ENCODE results near the gene GALNT15. TPM values are rescaled to one million over a fixed set of nuclear protein-coding genes. Genes with fewer than 3 reads are reported as not detected.

The GALNT15 gene
- total RNA-seq, 1 donor from 2014 or later, result 0.40 TPM

DNA sequence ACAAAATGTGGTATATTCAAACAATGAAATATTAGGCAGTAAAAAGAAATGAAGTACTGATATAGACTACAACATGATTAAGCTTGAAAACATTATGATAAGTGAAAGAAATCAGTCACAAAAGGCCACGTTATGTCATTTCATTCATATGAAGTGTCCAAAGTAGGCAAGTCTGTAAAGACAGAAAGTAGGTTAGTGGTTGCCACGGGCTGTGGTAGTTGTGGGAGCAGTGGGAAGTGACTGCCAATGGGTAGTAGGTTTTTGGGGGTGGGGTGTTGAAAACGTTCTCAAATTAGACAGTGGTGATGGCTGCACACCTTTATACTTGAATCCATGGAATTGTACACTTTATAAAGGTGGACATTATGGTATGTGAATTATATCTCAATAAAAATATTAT lies 12.1 kb downstream of the GALNT15 start:
- Mint-ChIP-seq H3K27ac (ENCODE audit: unreplicated experiment) (no peak overlapping the region), H3K27me3 (ENCODE audit: low read depth) (no peaks in the 10 kb centered on the region), H3K9me3 (ENCODE audit: low read depth) (no peaks in the 10 kb centered on the region), H3K4me1 (ENCODE audit: low read depth) (peaks cover 8% of the 10 kb centered on the region), H3K36me3 (ENCODE audit: low read depth) (no peaks in the 10 kb centered on the region), H3K4me3 (ENCODE audit: unreplicated experiment) (no peak overlapping the region)
- no peak for DNase-seq (ENCODE audit: low spot score)
- TF ChIP-seq, protein P1, sequence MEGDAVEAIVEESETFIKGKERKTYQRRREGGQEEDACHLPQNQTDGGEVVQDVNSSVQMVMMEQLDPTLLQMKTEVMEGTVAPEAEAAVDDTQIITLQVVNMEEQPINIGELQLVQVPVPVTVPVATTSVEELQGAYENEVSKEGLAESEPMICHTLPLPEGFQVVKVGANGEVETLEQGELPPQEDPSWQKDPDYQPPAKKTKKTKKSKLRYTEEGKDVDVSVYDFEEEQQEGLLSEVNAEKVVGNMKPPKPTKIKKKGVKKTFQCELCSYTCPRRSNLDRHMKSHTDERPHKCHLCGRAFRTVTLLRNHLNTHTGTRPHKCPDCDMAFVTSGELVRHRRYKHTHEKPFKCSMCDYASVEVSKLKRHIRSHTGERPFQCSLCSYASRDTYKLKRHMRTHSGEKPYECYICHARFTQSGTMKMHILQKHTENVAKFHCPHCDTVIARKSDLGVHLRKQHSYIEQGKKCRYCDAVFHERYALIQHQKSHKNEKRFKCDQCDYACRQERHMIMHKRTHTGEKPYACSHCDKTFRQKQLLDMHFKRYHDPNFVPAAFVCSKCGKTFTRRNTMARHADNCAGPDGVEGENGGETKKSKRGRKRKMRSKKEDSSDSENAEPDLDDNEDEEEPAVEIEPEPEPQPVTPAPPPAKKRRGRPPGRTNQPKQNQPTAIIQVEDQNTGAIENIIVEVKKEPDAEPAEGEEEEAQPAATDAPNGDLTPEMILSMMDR (IDR thresholded peaks at IDR 0.05), result no peak

DNA sequence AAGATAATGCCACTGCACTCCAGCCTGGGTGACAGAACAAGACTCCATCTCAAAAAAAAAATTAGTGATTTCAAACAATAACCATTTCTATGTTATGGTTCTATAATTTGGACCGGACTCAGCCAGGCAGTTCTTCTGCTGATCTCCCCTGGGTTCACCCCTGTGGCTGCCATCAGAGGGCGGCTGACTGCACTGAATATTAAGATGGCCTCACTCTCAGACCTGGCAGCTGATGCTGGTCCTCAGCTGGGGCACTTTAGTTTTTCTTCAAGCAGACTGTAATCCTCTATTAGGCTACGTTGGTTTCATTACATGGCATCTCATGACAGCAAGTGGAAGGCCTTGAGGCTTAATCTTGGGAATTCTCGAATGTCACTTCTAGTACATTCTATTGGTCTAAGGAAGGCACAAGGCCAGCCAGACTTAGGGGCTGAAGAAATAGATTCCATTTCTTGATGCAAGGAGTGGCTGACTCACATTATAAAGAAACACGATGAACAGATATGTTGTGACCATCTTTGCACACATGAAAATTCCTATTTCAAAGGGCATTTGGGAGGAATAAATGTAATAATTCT lies 12.8 kb downstream of the GALNT15 start:
- peaks cover 8% of the 10 kb centered on the region for H3K4me1 Mint-ChIP-seq (ENCODE audit: low read depth)
- no peak overlapping the region for H3K27ac Mint-ChIP-seq (ENCODE audit: unreplicated experiment)
- no peaks in the 10 kb centered on the region for H3K27me3 Mint-ChIP-seq (ENCODE audit: low read depth)
- no peak for DNase-seq (ENCODE audit: low spot score)
- H3K9me3 Mint-ChIP-seq (ENCODE audit: low read depth), result no peaks in the 10 kb centered on the region
- H3K4me3 Mint-ChIP-seq (ENCODE audit: unreplicated experiment), result no peak overlapping the region
- H3K36me3 Mint-ChIP-seq (ENCODE audit: low read depth), result no peaks in the 10 kb centered on the region
- TF ChIP-seq, protein P1 (IDR thresholded peaks at IDR 0.05), result no peak

DNA sequence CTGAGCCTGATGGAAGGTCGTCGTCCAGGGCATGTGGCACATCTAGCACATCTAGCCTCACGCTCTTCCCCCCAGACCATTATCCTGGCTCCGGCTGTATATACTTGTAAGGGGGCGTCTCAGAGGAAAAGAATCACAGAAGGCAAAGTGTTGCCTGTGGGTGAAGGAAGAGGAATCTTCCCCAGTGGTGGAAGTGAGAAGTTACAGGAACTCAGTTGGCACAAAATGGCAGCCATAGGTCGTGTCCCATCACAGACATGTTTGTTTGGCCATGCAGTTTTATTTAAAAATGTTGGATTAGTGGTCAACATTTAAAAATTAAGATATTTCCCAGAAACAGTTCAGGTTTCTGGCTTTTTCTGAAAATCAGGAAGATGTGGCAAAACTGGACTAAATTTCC lies 13.6 kb downstream of the GALNT15 start:
- no peaks in the 10 kb centered on the region for H3K27me3 Mint-ChIP-seq (ENCODE audit: low read depth)
- DNase-seq (ENCODE audit: low spot score), result no peak

DNA sequence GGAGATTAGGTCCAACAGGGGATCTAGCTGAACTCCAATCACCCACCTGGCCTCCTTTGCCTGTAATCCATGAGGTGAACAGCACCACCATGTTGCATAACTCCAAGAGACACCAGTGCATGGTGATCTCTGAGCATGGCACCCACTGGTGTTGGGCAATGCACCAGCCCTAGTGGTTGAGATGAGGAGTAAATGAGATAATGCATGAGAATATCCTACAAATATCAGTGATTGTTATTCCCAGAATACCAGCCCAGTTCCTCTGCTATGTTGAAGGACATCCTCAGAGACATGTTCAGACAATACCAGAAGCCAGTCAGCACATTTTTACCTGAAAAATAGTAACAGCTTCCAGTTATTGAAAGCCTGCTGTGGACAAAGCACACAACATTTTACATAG lies 14.7 kb downstream of the GALNT15 start:
- Mint-ChIP-seq H3K36me3 (ENCODE audit: low read depth) (no peaks in the 10 kb centered on the region), H3K9me3 (ENCODE audit: low read depth) (no peaks in the 10 kb centered on the region), H3K4me3 (ENCODE audit: unreplicated experiment) (no peak overlapping the region), H3K27ac (ENCODE audit: unreplicated experiment) (no peak overlapping the region), H3K27me3 (ENCODE audit: low read depth) (no peaks in the 10 kb centered on the region), H3K4me1 (ENCODE audit: low read depth) (no peaks in the 10 kb centered on the region)
- TF ChIP-seq, protein P1 (IDR thresholded peaks at IDR 0.05), result no peak
- DNase-seq (ENCODE audit: low spot score), result no peak

More for the DNA sequence above, 13.6 kb downstream of the GALNT15 start:
- Mint-ChIP-seq H3K9me3 (ENCODE audit: low read depth) (no peaks in the 10 kb centered on the region), H3K27ac (ENCODE audit: unreplicated experiment) (no peak overlapping the region), H3K36me3 (ENCODE audit: low read depth) (no peaks in the 10 kb centered on the region), H3K4me3 (ENCODE audit: unreplicated experiment) (no peak overlapping the region), H3K4me1 (ENCODE audit: low read depth) (peaks cover 8% of the 10 kb centered on the region)
- TF ChIP-seq, protein P1 (IDR thresholded peaks at IDR 0.05), result no peak

DNA sequence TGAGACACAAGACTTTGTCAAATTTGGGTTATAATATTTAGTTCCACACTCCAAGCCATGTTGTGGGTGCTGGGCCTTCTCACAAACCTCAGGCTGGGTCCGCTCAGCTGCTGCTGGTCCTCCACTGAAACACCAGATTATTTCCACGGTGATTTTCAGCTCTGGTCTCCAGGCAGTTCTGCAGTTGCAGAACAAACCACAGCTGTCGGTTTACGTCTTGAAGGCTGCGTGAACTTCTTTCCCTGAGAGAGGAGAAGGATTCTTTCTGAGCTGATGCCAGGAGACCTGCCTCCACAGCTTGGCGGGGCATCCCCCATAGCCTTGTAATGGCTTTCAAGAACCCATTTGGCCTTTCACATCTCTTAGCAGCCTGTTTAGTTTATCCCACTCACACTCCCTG lies 16.2 kb downstream of the GALNT15 start:
- Mint-ChIP-seq H3K4me1 (ENCODE audit: low read depth) (no peaks in the 10 kb centered on the region), H3K4me3 (ENCODE audit: unreplicated experiment) (no peak overlapping the region), H3K36me3 (ENCODE audit: low read depth) (no peaks in the 10 kb centered on the region), H3K27me3 (ENCODE audit: low read depth) (no peaks in the 10 kb centered on the region), H3K27ac (ENCODE audit: unreplicated experiment) (no peak overlapping the region), H3K9me3 (ENCODE audit: low read depth) (no peaks in the 10 kb centered on the region)
- TF ChIP-seq, protein P1 (IDR thresholded peaks at IDR 0.05), result no peak
- no peak for DNase-seq (ENCODE audit: low spot score)

Data from chondrocyte (in vitro differentiated cells).